IPS-11a (cell line): ENCODE results near the gene RIPK4.

Experiments used
- H3K4me3 ChIP-seq: one replicate; pipeline ENCODE4 v1.5.1; 2013; ENCODE audit warnings: low read depth, low read length, control low read depth

The RIPK4 gene

DNA sequence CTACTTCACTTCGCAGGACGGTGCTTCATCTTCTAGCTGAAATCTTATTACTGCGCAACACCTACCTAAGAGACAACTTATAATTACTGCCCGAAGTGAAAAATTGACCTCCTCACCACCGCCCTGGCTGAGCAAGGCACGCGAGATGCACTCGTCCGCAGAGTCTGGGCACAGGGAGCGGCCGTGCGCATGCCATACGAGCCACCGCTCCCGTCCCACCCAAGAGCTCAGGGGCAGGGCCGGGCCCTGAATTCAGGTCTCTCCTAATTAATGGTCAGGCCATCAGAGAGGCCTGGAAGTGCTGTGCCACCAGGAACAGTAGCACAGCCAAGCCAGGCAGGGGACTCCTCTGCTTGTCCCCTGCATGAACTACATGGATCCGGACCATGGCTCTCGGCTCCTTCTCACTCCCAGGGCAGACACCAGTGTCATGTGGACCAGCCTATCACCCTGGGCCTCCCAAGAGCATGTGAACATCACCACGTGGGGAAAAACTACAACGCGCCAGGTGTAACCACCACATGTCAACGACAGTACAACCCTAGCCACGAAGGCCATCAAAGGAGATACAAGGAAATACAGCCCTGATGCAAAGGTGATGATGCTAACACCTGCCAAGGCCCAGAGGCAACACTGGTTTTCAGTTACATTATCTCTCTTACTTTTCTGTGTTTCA is 11.5 kb downstream of the RIPK4 start:
- no peak overlapping the region for H3K4me3 ChIP-seq

DNA sequence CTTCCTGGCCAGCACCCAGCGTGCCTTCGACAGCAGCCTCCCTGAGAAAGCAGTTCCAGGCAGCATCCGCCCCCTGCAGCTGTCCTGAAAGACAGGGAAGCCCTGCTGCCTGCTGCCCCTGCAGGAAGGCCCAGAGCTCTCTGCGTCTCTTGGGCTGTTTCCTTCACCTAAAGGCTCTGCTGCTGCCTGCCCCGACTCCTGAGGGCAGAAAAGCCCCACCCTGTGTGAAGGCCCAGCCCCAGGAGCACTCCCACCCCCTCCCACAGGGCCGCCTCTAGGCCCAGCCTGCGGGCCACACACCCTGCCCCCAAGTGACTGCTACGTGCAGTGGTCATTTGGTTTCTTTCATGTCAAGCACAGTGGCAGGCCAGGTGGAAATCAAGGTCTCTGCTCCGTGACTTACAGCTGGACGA is 12.4 kb downstream of the RIPK4 start:
- no peak overlapping the region for H3K4me3 ChIP-seq

DNA sequence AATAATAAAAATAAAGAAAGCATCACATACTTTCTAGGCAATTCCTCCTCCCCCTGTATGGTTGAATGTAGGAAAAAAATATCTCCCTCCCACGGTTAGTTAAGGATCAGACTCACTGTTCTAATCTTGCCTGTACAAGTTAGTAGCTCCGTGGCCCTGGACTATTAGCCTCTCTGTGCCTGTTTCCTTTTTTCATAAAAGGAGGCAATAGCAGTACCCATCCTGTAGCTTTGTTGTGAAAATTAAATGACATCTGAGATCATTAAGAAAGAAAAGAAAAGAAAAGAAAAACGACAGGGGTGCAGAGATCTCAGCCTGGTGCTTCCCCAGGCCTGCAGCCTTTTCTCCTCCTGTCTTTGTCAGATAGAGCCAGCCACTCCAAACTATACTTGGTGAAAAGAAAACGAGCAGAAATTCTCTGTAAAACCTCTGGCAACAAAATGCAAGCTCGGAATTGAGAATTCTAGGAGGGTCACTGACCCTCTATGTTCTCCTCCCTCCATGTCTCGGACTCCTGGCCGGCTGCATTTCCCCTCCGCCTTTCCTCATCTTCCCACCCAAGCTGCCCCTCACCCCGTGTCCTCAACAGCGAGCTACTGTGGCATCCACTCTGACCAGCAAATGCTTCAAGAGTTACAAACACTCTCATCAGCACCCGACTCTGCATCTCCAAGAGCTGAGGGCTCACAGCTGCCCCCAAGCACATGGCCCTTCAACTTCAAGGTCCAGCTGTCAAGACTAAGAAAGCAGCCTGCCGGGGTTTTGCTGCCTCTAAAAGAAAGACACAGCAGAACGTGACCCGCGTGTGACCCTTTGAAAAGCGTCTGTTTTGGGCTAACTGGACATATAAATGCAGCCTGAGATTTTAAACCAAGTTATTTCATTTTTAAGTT is 13.6 kb downstream of the RIPK4 start:
- H3K4me3 ChIP-seq: no peak overlapping the region

DNA sequence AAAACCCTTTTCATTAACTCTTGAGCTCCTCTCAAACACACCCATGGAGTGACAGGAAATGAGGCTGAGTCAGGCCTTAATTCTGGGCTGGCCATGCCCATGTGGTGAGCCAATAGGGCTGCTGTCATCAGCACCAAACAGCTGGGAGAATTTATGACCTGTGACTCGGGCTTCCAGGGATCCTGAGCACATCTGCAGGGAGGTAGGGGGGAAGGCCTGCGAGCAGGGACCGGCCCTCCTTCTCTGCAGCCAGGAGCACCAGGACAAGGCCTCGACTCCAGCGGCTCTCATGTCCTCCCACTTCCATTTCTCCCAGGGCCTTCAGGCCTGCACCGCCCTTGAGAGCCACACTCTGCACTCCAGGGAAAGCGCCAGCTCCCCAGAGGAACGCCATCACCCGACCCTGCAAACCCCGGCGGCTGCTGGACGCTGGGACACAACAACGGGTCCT is 14.6 kb downstream of the RIPK4 start:
- H3K4me3 ChIP-seq: no peak overlapping the region

DNA sequence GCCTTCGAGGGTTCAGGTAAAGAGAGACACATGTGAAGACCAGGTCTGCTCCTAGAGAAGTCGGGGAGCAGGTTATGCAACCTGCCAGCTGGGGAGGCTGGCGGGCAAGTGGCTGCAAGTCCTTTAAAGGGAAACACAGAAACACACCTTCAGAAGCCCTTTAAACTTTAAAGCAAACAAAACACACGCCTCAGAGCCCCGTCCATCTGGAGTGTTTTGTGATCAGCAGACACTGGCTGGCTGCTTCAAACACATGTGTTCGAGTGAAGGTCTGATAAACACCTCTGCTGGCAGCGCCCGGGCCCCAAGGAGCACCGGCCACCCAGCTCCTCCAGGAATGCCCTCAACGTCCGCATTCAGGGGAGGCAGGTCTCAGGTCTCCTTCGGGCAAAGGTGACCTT is 15.2 kb downstream of the RIPK4 start:
- no peak overlapping the region for H3K4me3 ChIP-seq

DNA sequence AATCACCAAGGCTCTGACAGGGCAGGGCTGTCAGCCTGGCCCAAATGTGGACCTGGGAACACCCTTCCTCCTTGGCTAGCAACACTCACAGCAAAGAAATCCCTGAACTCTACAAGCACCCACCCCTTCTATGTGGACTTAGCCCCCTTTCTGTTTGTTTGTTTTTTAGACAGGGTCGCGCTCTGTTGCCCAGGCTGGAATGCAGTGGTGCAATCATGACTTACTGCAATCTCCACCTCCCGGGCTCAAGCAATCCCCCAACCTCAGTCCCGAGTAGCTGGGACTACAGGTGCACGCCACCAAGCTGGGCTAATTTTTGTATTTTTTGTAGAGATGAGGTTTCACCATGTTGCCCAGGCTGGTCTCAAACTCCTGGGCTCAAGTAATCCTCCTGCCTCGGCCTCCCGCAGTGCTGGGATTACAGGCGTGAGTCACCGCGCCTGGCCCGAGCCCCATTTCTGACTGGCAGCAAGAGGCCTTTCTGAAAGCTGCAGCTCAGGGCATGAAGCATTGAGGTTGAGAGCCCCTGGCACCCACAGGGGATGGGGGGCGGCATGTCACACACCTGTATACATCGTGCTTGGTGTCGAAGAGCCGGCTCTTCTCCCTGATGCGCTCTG is 16.2 kb downstream of the RIPK4 start:
- H3K4me3 ChIP-seq: no peak overlapping the region

DNA sequence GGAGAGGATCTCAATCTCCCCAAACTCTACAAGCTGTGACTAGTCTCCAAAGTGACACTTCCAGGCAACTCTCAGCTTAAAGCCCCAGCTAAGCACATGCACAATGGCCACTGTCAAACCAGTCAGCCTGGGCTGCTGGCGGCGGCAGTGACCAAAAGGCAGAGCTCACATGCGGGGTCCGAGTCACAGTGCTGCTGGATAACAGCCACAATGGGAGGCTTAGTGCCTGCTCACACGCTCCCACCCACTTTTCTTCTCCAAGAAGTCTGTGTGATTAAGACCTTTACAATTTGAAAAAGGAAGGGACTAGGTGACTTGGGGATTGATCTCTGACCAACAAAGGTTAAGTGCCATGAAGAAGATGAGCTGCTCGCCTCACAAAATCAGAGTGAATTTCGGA is 16.8 kb downstream of the RIPK4 start:
- H3K4me3 ChIP-seq: no peak overlapping the region

DNA sequence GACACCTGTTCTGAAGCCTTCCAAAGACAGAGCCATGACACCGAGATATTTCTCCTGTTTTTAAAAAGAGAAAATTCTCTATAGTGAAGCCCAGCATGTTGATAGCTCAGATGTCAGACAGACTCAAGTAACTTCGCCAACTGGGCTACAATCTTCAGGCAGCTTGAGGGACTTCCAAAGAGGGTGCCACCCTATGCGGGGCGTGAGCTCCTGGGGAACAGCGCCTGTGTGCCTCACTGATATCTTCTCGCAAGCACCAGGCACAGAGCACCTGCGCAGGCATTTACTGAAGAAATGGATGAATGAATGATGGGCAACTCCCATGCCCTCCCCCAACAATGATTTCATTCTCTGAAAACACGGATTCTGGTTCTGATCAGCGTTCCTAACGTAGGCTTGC is 17.6 kb downstream of the RIPK4 start:
- no peak overlapping the region for H3K4me3 ChIP-seq

DNA sequence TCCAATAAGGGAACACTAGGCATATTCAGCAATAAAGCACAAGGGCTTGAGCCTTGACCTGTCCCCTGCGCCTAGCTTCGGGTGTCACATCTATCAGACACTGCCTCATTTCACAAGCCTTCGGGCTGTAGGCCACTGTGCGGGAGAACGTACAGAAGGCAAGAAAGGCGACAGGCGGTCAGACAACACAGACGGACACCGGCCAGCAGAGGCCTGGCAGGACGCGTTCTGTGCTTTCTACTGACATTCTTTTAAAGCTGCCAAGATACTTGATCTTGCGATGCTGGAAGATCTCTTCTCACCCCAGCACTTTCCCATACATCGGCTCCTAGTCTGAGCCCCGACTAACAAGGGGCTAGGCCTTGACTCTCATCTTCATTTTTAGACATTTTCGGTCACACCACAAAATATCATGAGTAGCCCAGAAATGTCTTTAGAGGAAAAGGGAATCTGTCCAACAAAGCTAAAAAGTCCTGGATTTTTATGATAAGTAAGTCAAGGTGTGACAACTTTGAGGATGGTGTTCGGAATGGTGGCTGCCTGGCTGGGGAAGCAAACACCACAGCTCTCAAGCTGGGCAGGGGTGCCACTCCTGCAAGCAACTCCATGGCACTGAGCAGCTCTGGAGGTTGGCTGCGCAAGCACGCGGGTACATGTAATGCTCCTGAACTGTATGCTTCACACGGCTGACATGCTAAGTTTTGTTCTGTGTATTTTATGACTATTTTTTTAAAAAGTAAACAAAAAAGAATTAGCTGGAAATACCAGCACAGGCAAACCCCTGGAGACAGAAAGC is 18.7 kb downstream of the RIPK4 start:
- H3K4me3 ChIP-seq: no peak overlapping the region

DNA sequence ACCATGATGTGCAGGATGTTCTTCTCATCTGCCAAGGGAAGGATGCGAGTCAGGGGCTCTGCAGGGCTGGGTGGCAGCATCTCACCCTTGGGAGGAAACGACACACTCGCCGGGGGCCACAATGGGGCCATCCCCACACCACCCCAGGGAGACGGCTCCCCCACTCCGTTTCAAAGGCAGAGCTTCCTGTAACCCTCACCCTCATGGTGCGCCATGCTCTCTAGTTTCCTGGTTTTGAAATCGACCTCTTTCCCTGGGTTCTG is 20.2 kb downstream of the RIPK4 start:
- no peak overlapping the region for H3K4me3 ChIP-seq

DNA sequence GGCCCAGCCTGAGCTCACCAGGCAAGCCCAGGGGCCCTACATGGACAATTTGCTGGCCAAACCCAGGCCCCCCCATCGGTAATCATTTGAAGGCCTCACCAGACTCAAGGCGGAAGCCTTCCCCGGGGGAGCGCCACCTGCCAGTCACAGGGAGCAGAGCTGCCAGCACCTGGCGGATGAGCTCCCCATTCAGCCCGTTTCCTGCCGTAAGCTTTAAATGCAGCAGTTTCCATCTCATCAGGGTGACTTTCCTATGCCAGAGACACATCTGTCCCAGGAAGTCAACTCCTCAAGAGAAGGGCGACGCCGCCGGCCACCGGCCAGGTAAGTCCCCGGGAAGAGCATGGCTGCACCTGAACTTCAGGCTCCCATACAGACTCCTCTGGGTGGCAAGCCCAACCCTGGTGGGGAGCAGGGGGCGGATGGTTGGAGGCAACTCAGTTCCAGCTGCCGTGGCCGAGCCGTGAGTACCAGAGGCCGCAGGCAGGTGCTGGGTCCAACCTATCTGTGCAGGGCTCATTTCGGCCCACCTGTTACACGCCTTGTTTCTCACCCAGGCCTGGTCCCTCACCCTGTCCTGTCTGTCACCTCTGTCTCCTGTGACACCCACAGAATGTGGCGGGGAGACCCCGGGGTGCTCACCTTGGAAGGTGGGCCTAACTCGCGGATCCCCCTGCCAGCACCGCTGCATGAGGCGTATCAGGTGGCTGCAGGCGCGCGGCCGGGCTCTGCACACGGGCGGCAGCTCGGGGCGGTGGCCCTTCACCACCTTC is 20.7 kb downstream of the RIPK4 start:
- H3K4me3 ChIP-seq: no peak overlapping the region

DNA sequence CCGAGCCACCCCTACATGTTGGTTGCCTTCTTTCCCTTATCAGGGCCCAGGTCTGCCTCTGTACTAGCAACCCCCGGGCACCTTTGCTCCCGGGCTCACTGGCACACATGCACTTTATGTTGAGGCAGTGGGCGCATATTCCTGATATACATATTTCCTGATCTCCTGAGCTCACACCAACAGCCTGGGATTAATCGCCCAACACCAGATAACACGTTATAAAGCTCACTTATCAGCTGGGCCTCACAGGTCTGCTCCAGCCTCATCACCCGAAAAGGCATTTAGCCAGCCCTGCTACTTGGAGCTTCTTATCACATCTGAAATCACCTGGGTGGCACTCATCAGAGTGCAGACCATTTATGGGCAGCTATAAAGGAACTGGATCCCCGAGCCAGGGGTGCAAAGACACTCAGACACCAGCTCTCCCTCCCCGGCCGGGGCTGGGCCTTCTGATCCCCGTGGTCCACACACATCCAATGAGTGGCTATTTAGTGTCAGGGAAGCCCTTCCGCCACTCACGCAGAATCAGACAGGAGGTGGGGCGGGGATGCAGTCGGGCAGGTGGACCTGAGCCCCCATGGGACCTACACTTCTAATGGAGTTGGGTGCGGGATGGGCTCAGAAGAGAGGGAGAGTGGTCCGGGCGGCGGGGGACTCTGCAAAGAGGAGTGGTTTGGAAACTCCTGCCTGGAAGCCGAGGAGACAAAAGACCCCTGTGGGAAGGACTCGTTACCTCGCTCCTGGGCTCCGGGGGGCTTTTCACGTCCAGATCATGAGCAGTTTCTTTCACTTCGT is 21.6 kb downstream of the RIPK4 start:
- no peak overlapping the region for H3K4me3 ChIP-seq

DNA sequence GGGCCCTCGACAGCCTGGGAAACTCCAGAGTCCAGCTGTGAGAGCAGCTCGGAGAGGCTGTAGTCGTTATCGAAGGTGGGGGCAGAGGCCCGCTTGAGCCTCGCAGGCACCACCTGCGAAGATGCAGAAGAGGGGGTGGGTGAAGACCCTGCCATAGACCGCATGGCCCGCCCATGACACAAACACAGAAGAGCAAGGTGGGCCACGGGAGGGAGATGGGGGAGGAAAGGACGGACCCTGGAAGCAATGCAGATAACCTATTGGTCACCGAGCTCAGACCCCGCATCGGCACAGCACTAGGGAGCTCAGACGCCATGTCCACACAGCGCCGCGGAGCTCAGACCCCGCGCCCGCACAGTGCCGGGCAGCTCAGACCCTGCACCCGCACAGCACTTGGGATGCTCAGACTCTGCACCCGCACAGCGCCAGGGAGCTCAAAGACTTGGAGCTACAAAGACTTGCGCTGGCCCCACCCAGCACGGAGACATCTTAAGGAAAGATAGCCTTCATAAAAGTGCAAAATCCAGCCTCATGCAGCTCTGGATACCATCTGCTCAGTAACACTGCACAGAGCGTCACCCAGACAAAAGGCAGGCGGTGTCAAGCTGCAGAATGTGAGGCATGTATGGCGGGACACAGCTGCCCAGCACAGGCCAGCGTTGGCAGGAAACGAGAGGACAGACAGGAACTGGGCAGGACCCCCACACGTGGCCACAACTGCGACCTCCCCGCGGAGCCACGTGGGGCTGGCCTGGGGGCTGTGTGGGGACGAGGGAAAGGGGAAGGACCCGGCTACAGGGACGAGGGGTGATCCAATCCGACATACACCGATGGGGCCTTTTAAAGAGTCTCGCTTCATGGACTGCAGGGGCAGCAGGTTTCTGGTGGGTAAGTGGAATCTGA is 22.6 kb downstream of the RIPK4 start:
- H3K4me3 ChIP-seq: no peak overlapping the region

DNA sequence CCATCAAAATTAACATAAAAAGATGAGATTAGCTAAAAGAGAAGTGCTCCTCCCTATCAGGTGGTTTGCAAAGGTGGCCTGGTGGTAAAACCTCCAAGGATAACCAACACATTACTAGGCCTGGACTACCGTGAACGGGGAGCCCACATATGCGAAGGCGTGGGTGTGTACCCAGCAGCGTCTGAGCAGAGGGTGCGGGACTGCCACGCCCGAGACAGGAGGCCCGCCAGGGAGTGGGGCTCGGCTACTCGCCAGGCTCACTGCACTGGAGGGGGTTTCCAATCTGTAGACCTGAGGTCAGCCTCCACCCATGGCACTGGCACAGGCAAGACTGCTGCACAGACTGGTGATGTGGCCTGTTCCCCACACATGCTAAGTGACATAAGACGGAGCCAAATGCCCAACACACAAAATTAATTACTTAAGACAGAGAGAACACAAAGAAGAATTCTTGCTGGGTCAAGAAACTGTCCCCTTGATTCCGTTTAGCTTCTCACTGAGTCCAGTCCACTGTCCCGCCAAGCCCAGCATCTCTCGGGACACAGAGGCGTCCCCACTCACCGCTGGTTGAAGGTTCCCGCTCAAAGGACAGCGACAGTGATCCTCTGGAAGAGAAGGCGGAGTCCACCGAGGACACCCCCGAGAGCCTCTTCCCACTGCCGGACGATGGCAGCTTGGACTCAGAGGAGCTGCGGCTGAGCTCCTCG is 23.4 kb downstream of the RIPK4 start:
- no peak overlapping the region for H3K4me3 ChIP-seq

DNA sequence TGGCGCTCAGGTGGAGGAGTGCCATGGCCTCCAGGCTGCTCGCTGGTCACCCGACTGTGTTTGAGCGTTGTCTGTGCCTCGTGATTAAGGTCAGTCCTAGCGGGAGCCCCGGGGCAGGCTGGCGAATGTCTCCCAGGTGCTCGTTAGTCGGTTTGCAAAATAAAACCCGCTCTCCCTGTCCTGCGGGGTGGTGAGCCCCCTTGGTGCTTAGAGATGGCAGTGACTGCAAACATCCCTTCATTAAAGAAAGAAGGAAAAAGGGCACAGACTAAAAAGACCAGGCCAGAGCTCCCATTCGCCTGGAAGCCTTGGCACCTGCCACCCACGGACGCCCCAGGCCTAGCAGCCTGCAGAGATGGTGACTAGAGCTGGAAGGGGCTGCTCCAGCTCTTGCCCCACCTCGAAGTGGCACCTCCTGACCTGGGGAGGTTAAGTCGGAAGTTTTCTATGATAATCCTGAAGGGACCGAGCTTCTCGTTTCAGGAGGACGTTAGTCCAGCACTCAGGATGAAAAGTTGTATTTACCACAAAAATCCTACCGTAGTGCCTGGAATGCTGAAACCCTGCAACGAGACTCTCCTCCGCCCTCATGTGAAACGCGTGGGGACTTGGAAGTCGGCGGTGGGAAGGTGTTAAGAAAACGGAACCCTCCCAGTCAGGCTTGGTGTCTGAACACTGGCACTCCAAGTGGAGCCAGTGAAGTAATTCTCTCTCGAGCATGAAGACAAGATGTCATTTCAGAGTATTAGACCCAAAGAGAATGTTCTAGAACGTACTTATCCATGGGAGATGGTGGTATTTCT is 24.6 kb downstream of the RIPK4 start:
- no peak overlapping the region for H3K4me3 ChIP-seq

DNA sequence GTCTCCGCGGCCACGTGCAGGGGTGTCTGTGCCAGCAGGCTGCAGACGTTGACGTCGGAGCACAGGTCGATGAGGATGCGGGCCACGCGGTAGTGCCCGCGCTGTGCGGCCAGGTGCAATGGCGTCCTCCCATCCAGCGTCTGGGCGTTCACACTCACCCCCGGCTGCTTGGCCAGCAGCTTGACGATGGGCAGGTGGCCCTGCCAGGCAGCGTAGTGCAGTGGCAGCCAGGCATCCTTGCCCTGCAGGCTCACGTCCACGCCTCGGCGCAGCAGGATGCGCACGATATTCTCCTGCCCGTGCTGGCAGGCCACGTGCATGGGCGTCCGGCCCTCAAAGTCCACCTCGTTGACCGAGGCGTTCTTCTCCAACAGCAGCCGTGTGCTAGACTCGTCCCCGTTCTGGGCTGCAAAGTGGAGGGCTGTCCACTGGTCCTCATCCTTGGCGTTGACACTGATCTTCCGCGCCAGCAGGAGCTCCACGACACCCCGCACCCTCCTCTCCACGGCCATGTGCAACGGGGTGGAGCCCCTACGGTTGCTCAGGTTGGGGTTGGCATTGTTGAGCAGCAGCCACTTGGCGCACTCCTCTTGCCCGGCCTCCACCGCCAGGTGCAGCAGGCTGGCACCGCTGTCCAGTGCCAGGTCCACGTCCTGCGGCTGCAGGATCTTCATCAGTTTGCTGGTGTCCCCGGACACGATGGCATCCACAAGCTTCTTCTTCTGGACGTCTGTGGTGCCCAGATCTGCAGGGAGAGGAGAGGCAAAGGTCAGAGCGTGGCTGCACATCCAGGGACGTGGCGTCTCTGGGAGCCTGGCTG is 25.4 kb downstream of the RIPK4 start:
- H3K4me3 ChIP-seq: no peak overlapping the region
